Measurements from ENCODE around the gene ADCK1.
"Not testable (repeated sequence)": the region's sequence is repeated elsewhere in the genome, so short reads cannot be mapped to it uniquely, and the experiment has no call there.

ADCK1 gene

GRCh38 chr14:77867476-77867875 is 67.6 kb downstream of the ADCK1 start:
- no peak for DNase-seq

- DNase-seq, result no peak
Measured at GRCh38 chr14:77868552-77869285, 68.8 kb downstream of the ADCK1 start.

GRCh38 chr14:77869340-77869739 is 69.4 kb downstream of the ADCK1 start:
- DNase-seq, result no peak

GRCh38 chr14:77870646-77871045 is 70.7 kb downstream of the ADCK1 start:
- no peak for DNase-seq

GRCh38 chr14:77872152-77872551 is 72.2 kb downstream of the ADCK1 start:
- no peak for DNase-seq

GRCh38 chr14:77872983-77873382 is 73.1 kb downstream of the ADCK1 start:
- no peak for DNase-seq

- no peak for DNase-seq
Measured at GRCh38 chr14:77878783-77879182, 78.9 kb downstream of the ADCK1 start.

GRCh38 chr14:77880056-77880455 is 80.1 kb downstream of the ADCK1 start:
- DNase-seq, result no peak

- no peak for DNase-seq
Measured at GRCh38 chr14:77882098-77882497, 82.2 kb downstream of the ADCK1 start.

- DNase-seq, result no peak
Measured at GRCh38 chr14:77882636-77883035, 82.7 kb downstream of the ADCK1 start.

GRCh38 chr14:77883131-77883846 is 83.4 kb downstream of the ADCK1 start:
- no peak for DNase-seq

GRCh38 chr14:77883847-77884238 is 83.9 kb downstream of the ADCK1 start:
- DNase-seq, result no peak

- no peak for DNase-seq
Measured at GRCh38 chr14:77885367-77885766, 85.5 kb downstream of the ADCK1 start.

GRCh38 chr14:77886010-77886409 is 86.1 kb downstream of the ADCK1 start:
- no peak for DNase-seq

- not testable (repeated sequence) for DNase-seq
Measured at GRCh38 chr14:77888903-77889302, 89.0 kb downstream of the ADCK1 start.

GRCh38 chr14:77889971-77890442 is 90.1 kb downstream of the ADCK1 start:
- DNase-seq, result no peak

GRCh38 chr14:77890873-77891272 is 91.0 kb downstream of the ADCK1 start:
- DNase-seq, result no peak

- DNase-seq, result no peak
Measured at GRCh38 chr14:77892381-77892871, 92.5 kb downstream of the ADCK1 start.

- DNase-seq, result no peak
Measured at GRCh38 chr14:77892890-77893484, 93.1 kb downstream of the ADCK1 start.

- no peak for DNase-seq
Measured at GRCh38 chr14:77897374-77897773, 97.5 kb downstream of the ADCK1 start.

- no peak for DNase-seq
Measured at GRCh38 chr14:77902811-77903210, 102.9 kb downstream of the ADCK1 start.

GRCh38 chr14:77903221-77903620 is 103.3 kb downstream of the ADCK1 start:
- DNase-seq, result no peak

- DNase-seq, result no peak
Measured at GRCh38 chr14:77903937-77904617, 104.2 kb downstream of the ADCK1 start.

All from stimulated activated naive CD4-positive, alpha-beta T cell (primary cell).